IMR-90 (cell line): ENCODE data around the gene CGREF1. TPM values are rescaled to one million over a fixed set of nuclear protein-coding genes. Genes with fewer than 3 reads are reported as not detected.

Source experiments
- ATAC-seq: fragments of 200-7000 bp; cut with Tn5 transposase; 2 replicates; pipeline ENCODE4 v1.9.1; 2020; ENCODE audit warnings: low read depth, mild to moderate bottlenecking, moderate library complexity
- BruUV-seq: library from RNA; stranded (reverse); fragments of 400-500 nt; replicated peaks from 2 replicates; lab custom pipeline; 2021; lab: Mats Ljungman, UMichigan
- CTCF ChIA-PET: fragments of 300-600 bp; formaldehyde crosslinking; extraction: SDS; loops from one replicate; lab custom pipeline; 2021; ENCODE audit warnings: antibody characterized with exemption; lab: Yijun Ruan, JAX
- POLR2A ChIA-PET: fragments of 300-600 bp; sonication (Branson Sonifier 250); formaldehyde crosslinking; loops from one replicate; lab custom pipeline; 2022; ENCODE audit warnings: antibody characterized with exemption; ENCODE audit not compliant: unreplicated experiment; lab: Charles Lee
- DNase-seq: peaks from one replicate; pipeline ENCODE4 v3.0.0; 2013
- H2AFZ ChIP-seq: replicated peaks from 2 replicates; pipeline ENCODE3; 2013; ENCODE audit warnings: low read length, mild to moderate bottlenecking; ENCODE audit not compliant: poor library complexity
- H2AK5ac ChIP-seq: 2 replicates; pipeline ENCODE4 v1.6.1; 2013; ENCODE audit warnings: low read depth, low read length, inconsistent platforms
- H2AK9ac ChIP-seq: replicated peaks from 2 replicates; pipeline ENCODE3; 2013; ENCODE audit warnings: mild to moderate bottlenecking, low read depth, low read length, moderate library complexity; ENCODE audit not compliant: poor library complexity
- H2BK120ac ChIP-seq: 2 replicates; pipeline ENCODE4 v1.6.1; 2013; ENCODE audit warnings: low read depth, low read length, inconsistent platforms
- H2BK15ac ChIP-seq: 3 replicates; pipeline ENCODE4 v1.6.1; 2013; ENCODE audit warnings: low read depth, low read length, inconsistent platforms
- H2BK20ac ChIP-seq: 2 replicates; pipeline ENCODE4 v1.6.1; 2013; ENCODE audit warnings: low read depth, mild to moderate bottlenecking, inconsistent platforms, low read length, moderate library complexity
- H2BK5ac ChIP-seq: 2 replicates; pipeline ENCODE4 v1.6.1; 2013; ENCODE audit warnings: mild to moderate bottlenecking, low read depth, low read length, inconsistent platforms; ENCODE audit not compliant: poor library complexity, severe bottlenecking
- H3K14ac ChIP-seq: replicated peaks from 2 replicates; pipeline ENCODE4 v1.6.1; 2013; ENCODE audit warnings: low read depth, low read length, inconsistent platforms
- H3K18ac ChIP-seq: 2 replicates; pipeline ENCODE4 v1.6.1; 2013; ENCODE audit warnings: low read depth, low read length, control low read depth
- H3K23ac ChIP-seq: 2 replicates; pipeline ENCODE4 v1.6.1; 2013; ENCODE audit warnings: low read depth, low read length, inconsistent platforms
- H3K27ac ChIP-seq: 2 replicates; pipeline ENCODE4 v1.5.1; 2013; ENCODE audit warnings: mild to moderate bottlenecking, control low read depth, low read length; ENCODE audit not compliant: insufficient read depth
- H3K27me3 ChIP-seq: 2 replicates; pipeline ENCODE4 v1.6.1; 2013; ENCODE audit warnings: low read length; ENCODE audit not compliant: control insufficient read depth, insufficient read depth
- H3K36me3 ChIP-seq: 2 replicates; pipeline ENCODE4 v1.6.1; 2013; ENCODE audit warnings: low read length, mixed read lengths; ENCODE audit not compliant: control insufficient read depth, insufficient read depth
- H3K4ac ChIP-seq: 2 replicates; pipeline ENCODE4 v1.6.1; 2013; ENCODE audit warnings: low read depth, low read length, inconsistent platforms
- H3K4me1 ChIP-seq: 2 replicates; pipeline ENCODE4 v1.6.1; 2013; ENCODE audit warnings: low read length, mixed read lengths; ENCODE audit not compliant: control insufficient read depth, insufficient read depth
- H3K4me2 ChIP-seq: 2 replicates; pipeline ENCODE4 v1.6.1; 2013; ENCODE audit warnings: low read depth, mild to moderate bottlenecking, control low read depth, low read length, moderate library complexity
- H3K4me3 ChIP-seq: 2 replicates; pipeline ENCODE4 v1.5.1; 2013; ENCODE audit warnings: low read depth, mild to moderate bottlenecking, control low read depth, low read length, moderate library complexity; ENCODE audit not compliant: insufficient read depth
- H3K56ac ChIP-seq: 2 replicates; pipeline ENCODE4 v1.6.1; 2013; ENCODE audit warnings: low read length, inconsistent platforms; ENCODE audit not compliant: insufficient read depth; ENCODE audit errors: extremely low read depth
- H3K79me1 ChIP-seq, 2 experiments: 2 replicates each; pipeline ENCODE4 v1.6.1; 2013; ENCODE audit warnings: low read length in 2 of 2, inconsistent platforms in 1 of 2, low read depth in 1 of 2
- H3K9ac ChIP-seq: 2 replicates; pipeline ENCODE4 v1.6.1; 2013; ENCODE audit warnings: low read depth, low read length, control low read depth
- H3K9me1 ChIP-seq: 2 replicates; pipeline ENCODE4 v1.6.1; 2013; ENCODE audit warnings: low read length, inconsistent platforms; ENCODE audit not compliant: insufficient read depth
- H3K9me3 ChIP-seq: 2 replicates; pipeline ENCODE4 v1.6.1; 2013; ENCODE audit warnings: low read length; ENCODE audit not compliant: control insufficient read depth, insufficient read depth
- H4K20me1 ChIP-seq: 2 replicates; pipeline ENCODE4 v1.6.1; 2013; ENCODE audit warnings: low read length, inconsistent platforms; ENCODE audit not compliant: insufficient read depth
- H4K5ac ChIP-seq: 2 replicates; pipeline ENCODE4 v1.6.1; 2013; ENCODE audit warnings: mild to moderate bottlenecking, low read depth, low read length, control low read depth
- H4K8ac ChIP-seq, 2 experiments: 2 replicates each; pipeline ENCODE4 v1.6.1; 2013; ENCODE audit warnings: low read depth in 2 of 2, low read length in 2 of 2, control low read depth in 1 of 2, inconsistent platforms in 1 of 2
- H4K91ac ChIP-seq: 2 replicates; pipeline ENCODE4 v1.6.1; 2013; ENCODE audit warnings: low read depth, low read length, inconsistent platforms; ENCODE audit not compliant: insufficient read depth
- MXI1 ChIP-seq: IDR thresholded peaks from 2 replicates; pipeline ENCODE4 v1.6.1; 2012; ENCODE audit warnings: low read depth, mild to moderate bottlenecking, low read length, moderate library complexity, borderline replicate concordance
- RAD21 ChIP-seq: IDR thresholded peaks from 2 replicates; pipeline ENCODE4 v1.6.1; 2012; ENCODE audit warnings: low read length, improper control_type of control experiment
- WGBS, 2 experiments: methylation state at CpG; one replicate each; pipeline versions ENCODE4 v1.1.5 to v1.1.7; 2013; ENCODE audit warnings: missing lambda C conversion rate in 2 of 2; ENCODE audit not compliant: insufficient read length in 1 of 2; ENCODE audit errors: extremely low coverage in 2 of 2; 5-methylcytosine and 5-hydroxymethylcytosine counted together
- dilution Hi-C: fragments of 300-500 bp; cut with HindIII; formaldehyde crosslinking; loops from one replicate; pipeline ENCODE4 v1.14.3; 2018; ENCODE audit warnings: low sequenced_read_pairs; ENCODE audit not compliant: unreplicated experiment
- in situ Hi-C: fragments of 300-500 bp; cut with MboI; formaldehyde crosslinking; loops from 3 replicates; pipeline ENCODE4 v1.14.3; 2019; ENCODE audit warnings: low sequenced_read_pairs, inconsistent platforms, mixed read lengths
- intact Hi-C: fragments of 100-400 bp; cut with micrococcal nuclease; formaldehyde crosslinking; loops from 2 replicates; pipeline ENCODE4 v1.10.0; 2022
- polyA plus RNA-seq, 3 experiments: library from polyadenylated mRNA; depleted of rRNA; stranded (reverse); fragments of >200 nt; gene quantifications; 2 replicates each; pipeline ENCODE4 v1.2.3, GENCODE V29; 2012; ENCODE audit warnings: low replicate concordance in 1 of 3
- total RNA-seq: library from RNA; depleted of rRNA; stranded (reverse); fragments of >200 nt; gene quantifications from 2 replicates; pipeline ENCODE4 v1.2.3, GENCODE V29; 2012

CGREF1 gene
- total and polyA plus RNA-seq, 2 of the 4 experiments (the other 2 are of a cell fraction), result 0.54 to 1.3 TPM

- DNase-seq, result no peak
- H3K4me3 ChIP-seq, result no peak overlapping the region
- no peak overlapping the region for H2BK120ac ChIP-seq
- peaks cover 34% of the 10 kb centered on the region for H3K36me3 ChIP-seq
- H3K4ac ChIP-seq, result no peak overlapping the region
- no peak overlapping the region for H3K56ac ChIP-seq
- no peak overlapping the region for H2BK15ac ChIP-seq
- ATAC-seq, result no peak
- no peak overlapping the region for H3K9ac ChIP-seq
- H4K5ac ChIP-seq, result no peak overlapping the region
- no peak for TF ChIP-seq RAD21
- no peak for TF ChIP-seq MXI1
- POLR2A ChIA-PET, result no interaction called here
- no peak overlapping the region for H3K4me2 ChIP-seq
- H3K79me1 ChIP-seq, result peaks cover 14 to 27% of the 10 kb centered on the region in 2 experiments
- intact Hi-C loops (no loop called here), dilution Hi-C loops (no loop called here), in situ Hi-C loops (no loop called here)
- BruUV-seq, result no TSS peak
- H2BK5ac ChIP-seq, result no peak overlapping the region
- no peak overlapping the region for H2AFZ ChIP-seq
- no peaks in the 10 kb centered on the region for H3K27me3 ChIP-seq
- no peak overlapping the region for H3K27ac ChIP-seq
- no peak overlapping the region for H3K23ac ChIP-seq
- no peak overlapping the region for H2BK20ac ChIP-seq
- H2AK9ac ChIP-seq, result no peak overlapping the region
- no peak overlapping the region for H3K14ac ChIP-seq
- no peaks in the 10 kb centered on the region for H3K9me3 ChIP-seq
- no peak overlapping the region for H2AK5ac ChIP-seq
- H4K8ac ChIP-seq, result no peak overlapping the region
- H3K18ac ChIP-seq, result no peak overlapping the region
- 97% methylated on average over 8 of the region's 10 CpGs; no CpG with 5 or more reads in 1 of the 2 experiments for WGBS, 2 experiments
- CTCF ChIA-PET, result no interaction called here
- H4K20me1 ChIP-seq, result peaks cover 15% of the 10 kb centered on the region
- H3K4me1 ChIP-seq, result peaks cover 9% of the 10 kb centered on the region
- peaks cover 13% of the 10 kb centered on the region for H3K9me1 ChIP-seq
- H4K91ac ChIP-seq, result no peak overlapping the region
Measured at GRCh38 chr2:27130396-27130795, 11.5 kb upstream of the CGREF1 start.
